ENCODE data around the gene ANXA2R. TPM values are rescaled to one million over a fixed set of nuclear protein-coding genes. Genes with fewer than 3 reads are reported as not detected.

ANXA2R gene
- total RNA-seq, 4 donors from 2014 or later, result 1.5 to 4.2 (median 2.0) TPM

DNA sequence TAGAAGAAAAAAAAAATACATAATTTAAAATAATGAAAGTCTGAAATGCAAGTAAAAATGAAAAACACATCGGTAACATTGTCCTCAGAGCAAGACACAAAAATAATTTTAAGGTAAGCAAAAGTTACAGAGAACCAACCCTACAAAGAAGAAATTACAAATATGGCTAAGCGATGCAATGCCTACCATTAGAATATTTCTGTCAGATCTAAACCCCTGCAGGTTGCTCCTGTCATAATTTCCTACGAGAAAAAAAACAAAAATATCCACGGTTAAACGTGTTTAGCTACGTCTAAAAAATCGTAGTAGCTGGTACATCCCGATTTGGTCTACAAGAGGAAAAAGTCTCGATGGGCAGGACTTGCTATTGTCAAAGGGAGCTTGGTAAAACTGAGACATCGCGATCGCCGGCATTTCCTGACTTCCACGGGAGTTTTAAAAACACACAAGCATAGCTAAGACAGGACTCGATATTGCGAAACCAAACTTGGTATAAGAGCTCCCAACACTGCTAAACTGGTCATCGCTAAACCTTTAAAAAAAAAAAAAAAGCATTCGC is 1.1 kb upstream of the ANXA2R start:
- 4% methylated on average over 18 of the region's 18 CpGs for WGBS
- Histone ChIP-seq H3K27me3 (peaks cover 4 to 74% (median 40%) of the 10 kb centered on the region in 4 donors), H3K27ac (replicated peaks in 1 of 4) (peak overlapping the region; percentile 84 to 93 (median 86)), H3K9me3 (no peaks in the 10 kb centered on the region), H3K4me1 (peaks cover 15 to 60% (median 57%) of the 10 kb centered on the region in 4 donors), H3K36me3 (no peaks in the 10 kb centered on the region), H3K4me3 (peak overlapping the region; percentile 57 to 69 (median 61))
- no peak for DNase-seq (ENCODE audit: extremely low spot score)
- TF ChIP-seq EP300 (IDR thresholded peaks at IDR 0.05) (no peak), POLR2AphosphoS5 (IDR thresholded peaks at IDR 0.05) (peak in 1 of 2 donors; percentile 24)
- intact Hi-C loops (cut with DNase I), result loop anchor here (2.0 to 10.0 kb wide), 2 partner anchors 48 to 136 kb away; no protein-coding TSS in a partner anchor

DNA sequence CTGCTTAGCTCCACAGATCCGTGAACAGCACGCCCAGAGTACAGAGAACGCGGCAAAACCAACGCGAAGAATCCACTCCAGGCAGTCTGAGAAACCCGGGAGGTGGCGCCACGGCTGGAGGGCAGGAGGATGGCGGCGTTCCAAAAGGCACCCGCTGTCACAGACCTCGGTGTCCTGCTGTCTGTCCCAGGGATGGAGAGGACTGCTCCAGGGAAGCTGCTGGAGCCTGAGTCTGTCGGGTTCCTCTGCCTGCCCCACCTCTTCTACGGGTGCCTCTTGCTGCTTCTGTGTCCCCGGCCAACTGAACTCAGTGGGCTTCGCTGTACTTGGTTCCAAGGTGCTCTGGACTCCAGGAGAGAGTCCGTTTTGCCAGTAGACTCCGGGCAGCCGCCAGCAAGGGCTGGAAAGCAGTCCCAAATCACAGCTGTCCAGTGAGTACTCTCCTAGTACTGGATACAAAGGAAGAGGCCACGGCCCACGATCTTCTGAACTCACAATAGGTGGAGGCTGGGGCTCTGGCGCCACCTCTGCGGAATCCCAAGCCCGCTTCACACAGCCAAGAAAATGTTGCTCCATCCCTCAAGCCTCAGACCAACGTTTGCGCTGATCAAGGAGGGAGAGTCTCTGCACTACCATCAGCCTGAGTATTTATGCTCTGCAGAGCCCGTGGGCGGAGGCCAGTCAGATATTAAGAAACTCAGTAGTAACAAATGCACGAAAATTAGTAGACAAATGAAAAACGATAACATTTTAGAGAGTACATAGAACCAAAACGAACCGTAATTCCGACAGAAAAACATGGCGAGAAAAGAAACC is 440 bp downstream of the ANXA2R start:
- WGBS, result 25% methylated on average over 29 of the region's 35 CpGs
- TF ChIP-seq POLR2A (IDR thresholded peaks at IDR 0.05; ENCODE audit: low read depth), result peak; percentile 0
- TF ChIP-seq POLR2AphosphoS5 (IDR thresholded peaks at IDR 0.05), result no peak
- TF ChIP-seq, protein P1, sequence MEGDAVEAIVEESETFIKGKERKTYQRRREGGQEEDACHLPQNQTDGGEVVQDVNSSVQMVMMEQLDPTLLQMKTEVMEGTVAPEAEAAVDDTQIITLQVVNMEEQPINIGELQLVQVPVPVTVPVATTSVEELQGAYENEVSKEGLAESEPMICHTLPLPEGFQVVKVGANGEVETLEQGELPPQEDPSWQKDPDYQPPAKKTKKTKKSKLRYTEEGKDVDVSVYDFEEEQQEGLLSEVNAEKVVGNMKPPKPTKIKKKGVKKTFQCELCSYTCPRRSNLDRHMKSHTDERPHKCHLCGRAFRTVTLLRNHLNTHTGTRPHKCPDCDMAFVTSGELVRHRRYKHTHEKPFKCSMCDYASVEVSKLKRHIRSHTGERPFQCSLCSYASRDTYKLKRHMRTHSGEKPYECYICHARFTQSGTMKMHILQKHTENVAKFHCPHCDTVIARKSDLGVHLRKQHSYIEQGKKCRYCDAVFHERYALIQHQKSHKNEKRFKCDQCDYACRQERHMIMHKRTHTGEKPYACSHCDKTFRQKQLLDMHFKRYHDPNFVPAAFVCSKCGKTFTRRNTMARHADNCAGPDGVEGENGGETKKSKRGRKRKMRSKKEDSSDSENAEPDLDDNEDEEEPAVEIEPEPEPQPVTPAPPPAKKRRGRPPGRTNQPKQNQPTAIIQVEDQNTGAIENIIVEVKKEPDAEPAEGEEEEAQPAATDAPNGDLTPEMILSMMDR (IDR thresholded peaks at IDR 0.05), result no peak
- TF ChIP-seq EP300 (IDR thresholded peaks at IDR 0.05), result no peak
- Histone ChIP-seq H3K27me3 (peaks cover 4 to 90% (median 43%) of the 10 kb centered on the region in 4 donors), H3K27ac (replicated peaks in 1 of 4) (peak overlapping the region; percentile 84 to 93 (median 86)), H3K4me1 (peaks cover 19 to 60% (median 56%) of the 10 kb centered on the region in 4 donors), H3K36me3 (no peaks in the 10 kb centered on the region), H3K4me3 (peak overlapping the region; percentile 57 to 69 (median 61)), H3K9me3 (no peaks in the 10 kb centered on the region)
- no peak for DNase-seq (ENCODE audit: extremely low spot score)
- intact Hi-C loops (cut with DNase I), result loop anchor here (2.0 to 10.0 kb wide), 3 partner anchors 47 to 135 kb away; no protein-coding TSS in a partner anchor

DNA sequence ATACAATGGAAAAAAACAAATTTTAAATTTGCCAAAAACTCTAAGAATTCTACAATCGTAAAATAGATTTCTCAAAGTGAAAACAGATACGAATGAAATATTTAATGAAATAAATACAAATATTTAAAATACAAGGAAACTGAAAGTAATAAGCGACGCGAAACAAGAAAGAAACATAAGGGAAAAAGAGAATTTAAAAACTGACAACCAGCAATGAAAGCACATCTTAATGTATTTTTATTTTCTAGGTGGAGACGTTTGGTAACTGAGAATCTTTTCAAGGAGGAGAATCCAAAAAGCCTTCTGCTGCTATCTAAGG is 1.0 kb downstream of the ANXA2R start:
- Histone ChIP-seq H3K27ac (replicated peaks in 1 of 4) (peak overlapping the region; percentile 84 to 93 (median 86)), H3K4me3 (peak overlapping the region; percentile 57 to 69 (median 61)), H3K27me3 (peaks cover 4 to 91% (median 49%) of the 10 kb centered on the region in 4 donors), H3K9me3 (no peaks in the 10 kb centered on the region), H3K4me1 (peaks cover 19 to 66% (median 56%) of the 10 kb centered on the region in 4 donors), H3K36me3 (no peaks in the 10 kb centered on the region)
- DNase-seq (ENCODE audit: extremely low spot score), result no peak
- intact Hi-C loops (cut with DNase I), result loop anchor here (10.0 kb wide), 1 partner anchor 84 kb away; no protein-coding TSS in a partner anchor
- 53% methylated on average over 6 of the region's 6 CpGs for WGBS
- TF ChIP-seq, protein P1 (IDR thresholded peaks at IDR 0.05), result no peak
- TF ChIP-seq POLR2AphosphoS5 (IDR thresholded peaks at IDR 0.05), result no peak
- no peak for TF ChIP-seq EP300 (IDR thresholded peaks at IDR 0.05)
- no peak for TF ChIP-seq POLR2A (IDR thresholded peaks at IDR 0.05; ENCODE audit: low read depth)

DNA sequence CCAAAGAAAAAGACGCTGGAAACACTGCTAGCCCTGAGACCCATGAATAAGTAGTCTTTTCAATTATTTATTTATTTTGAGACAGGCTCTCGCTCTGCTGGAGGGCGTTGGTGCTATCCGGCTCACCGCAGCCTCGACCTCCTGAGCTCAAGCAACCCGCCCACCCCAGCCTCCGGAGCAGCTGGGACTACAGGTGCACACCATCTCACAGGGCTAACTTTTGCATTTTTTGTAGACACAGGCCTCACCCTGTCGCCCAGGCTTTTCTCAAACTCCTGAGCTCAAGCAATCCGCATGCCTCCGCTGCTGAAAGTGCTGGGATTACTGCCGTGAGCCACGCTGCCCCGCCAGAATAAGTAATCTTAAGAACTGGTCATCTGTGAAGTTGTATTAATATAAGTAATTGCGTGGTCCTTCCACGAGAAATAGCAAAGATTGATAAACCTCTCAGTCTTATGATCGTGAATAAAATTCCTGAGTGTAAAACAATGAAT is 1.6 kb downstream of the ANXA2R start:
- WGBS, result 45% methylated on average over 17 of the region's 17 CpGs
- intact Hi-C loops (cut with DNase I), result loop anchor here (10.0 kb wide), 1 partner anchor 84 kb away; no protein-coding TSS in a partner anchor
- no peak for DNase-seq (ENCODE audit: extremely low spot score)
- Histone ChIP-seq H3K4me1 (peaks cover 19 to 71% (median 55%) of the 10 kb centered on the region in 4 donors), H3K4me3 (peak overlapping the region; percentile 37 to 57 (median 50)), H3K9me3 (no peaks in the 10 kb centered on the region), H3K27ac (replicated peaks in 1 of 4) (peak overlapping the region; percentile 60 to 93 (median 74)), H3K36me3 (no peaks in the 10 kb centered on the region), H3K27me3 (peaks cover 4 to 96% (median 54%) of the 10 kb centered on the region in 4 donors)
- TF ChIP-seq POLR2A (IDR thresholded peaks at IDR 0.05; ENCODE audit: low read depth) (no peak), POLR2AphosphoS5 (IDR thresholded peaks at IDR 0.05) (no peak), EP300 (IDR thresholded peaks at IDR 0.05) (no peak)
- TF ChIP-seq, protein P1 (IDR thresholded peaks at IDR 0.05), result no peak
